ENCODE results near the gene DCANP1.
A peak's percentile ranks its signal among the peaks of the same experiment; 100 is the strongest.

The DCANP1 gene

DNA sequence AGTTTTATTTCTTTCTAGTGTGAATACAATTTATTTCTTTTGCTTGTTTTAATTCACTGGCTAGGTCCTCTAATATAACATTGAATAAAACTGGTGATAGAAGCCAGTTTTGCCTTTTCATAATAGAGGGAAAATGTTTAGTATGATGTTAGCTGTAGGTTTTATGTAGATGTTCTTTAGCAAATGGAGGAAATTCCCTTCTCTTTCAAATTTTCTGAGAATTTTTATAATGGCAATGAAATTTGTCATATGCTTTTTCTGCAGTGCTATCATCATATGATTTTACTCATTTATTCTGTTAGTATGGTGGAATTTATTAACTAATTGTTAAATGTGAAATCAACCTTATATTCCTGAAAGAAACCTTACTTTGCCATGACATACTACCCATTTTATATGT, 30.1 kb downstream of the DCANP1 start:
- DNase-seq = no peak

DNA sequence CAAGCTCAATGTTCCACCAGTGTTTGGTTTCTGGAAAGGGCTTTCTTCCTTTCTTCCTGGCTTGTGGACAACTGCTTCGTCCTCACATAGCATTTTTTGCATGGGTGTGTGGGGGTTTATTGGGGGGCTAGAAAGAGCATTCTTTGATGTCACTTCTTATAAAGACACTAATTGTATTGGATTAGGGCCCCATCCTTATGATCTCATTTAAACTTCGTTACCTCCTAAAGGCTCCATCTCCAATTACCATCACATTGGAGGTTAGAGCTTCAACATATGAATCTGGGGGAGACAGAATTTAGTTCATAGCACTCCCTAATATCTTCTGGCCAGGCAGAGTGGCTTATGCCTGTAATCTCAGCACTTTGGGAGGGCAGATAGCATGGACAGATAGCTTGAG, 42.1 kb downstream of the DCANP1 start:
- no peak for DNase-seq

DNA sequence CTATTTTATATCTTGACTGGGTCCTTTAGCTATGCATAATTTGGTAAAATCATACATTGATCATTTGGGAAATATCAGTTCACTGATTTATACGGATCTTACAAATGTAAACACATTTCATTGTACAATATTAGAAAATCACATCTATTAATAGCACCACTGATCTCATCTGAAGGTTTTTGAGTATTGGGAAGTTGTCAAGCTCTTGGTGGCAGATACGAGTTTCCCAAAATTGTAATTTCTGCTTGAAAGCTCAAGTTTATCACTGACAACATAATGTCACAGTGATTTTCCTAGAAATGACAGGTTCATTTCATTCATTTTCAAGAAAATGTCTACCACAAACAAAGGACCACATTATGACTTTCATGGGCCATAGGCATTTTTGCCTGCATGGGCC, 45.1 kb downstream of the DCANP1 start:
- no peak for DNase-seq

DNA sequence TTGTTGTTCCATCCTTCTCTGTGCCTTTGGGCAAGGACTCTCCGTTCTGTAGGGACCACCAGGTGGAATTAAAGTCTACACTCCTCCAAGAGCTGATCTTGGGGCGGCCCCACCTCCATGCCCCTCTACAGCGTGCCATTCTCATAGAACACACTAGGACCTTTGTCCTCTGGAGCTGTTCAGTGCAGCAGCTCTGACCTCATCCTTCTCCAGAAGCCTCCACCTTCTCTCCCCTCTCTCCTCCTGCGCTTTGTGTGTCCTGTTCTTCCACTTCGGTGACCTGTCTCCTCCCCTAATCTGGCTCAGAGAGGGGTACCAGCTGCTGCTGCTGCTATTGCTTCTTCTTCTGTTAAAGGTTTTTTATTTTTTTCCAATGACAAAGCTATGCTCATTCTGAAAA, 46.3 kb downstream of the DCANP1 start:
- DNase-seq = no peak

DNA sequence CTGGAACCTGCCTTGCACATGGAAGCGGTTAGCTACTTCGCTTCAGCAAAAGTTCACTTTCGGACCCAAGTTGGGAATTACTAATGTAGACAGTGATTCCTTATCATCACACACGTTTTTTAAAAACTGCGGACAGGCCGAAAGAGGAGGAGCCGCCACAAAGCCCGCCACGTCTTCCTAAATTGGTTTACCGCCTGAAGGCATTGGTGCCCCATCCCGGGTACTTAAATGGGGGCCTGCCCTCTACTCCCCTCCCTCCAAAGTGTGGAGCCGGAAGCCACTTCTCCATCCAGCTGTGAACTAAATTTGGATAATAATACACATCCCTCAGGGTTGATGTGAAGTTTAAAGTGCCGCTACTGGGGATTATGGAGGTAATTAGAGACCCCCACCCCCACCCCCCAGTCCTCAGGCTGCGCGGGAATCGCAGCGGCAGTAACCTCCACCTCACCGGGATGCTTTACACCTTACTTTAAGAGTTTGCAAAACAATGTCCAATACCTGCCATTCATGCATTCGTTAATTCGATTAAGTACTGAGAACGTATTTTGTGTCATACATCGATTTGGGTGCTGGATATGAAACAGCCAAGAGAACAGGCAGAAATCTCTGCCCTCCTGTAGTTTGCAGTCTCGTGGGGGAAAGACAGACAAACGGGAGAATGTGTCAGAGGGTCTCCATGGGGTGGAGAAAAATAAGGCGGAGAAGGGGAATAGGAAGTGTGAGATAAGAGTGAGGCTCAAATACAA, 47.2 kb downstream of the DCANP1 start:
- DNase-seq = no peak

DNA sequence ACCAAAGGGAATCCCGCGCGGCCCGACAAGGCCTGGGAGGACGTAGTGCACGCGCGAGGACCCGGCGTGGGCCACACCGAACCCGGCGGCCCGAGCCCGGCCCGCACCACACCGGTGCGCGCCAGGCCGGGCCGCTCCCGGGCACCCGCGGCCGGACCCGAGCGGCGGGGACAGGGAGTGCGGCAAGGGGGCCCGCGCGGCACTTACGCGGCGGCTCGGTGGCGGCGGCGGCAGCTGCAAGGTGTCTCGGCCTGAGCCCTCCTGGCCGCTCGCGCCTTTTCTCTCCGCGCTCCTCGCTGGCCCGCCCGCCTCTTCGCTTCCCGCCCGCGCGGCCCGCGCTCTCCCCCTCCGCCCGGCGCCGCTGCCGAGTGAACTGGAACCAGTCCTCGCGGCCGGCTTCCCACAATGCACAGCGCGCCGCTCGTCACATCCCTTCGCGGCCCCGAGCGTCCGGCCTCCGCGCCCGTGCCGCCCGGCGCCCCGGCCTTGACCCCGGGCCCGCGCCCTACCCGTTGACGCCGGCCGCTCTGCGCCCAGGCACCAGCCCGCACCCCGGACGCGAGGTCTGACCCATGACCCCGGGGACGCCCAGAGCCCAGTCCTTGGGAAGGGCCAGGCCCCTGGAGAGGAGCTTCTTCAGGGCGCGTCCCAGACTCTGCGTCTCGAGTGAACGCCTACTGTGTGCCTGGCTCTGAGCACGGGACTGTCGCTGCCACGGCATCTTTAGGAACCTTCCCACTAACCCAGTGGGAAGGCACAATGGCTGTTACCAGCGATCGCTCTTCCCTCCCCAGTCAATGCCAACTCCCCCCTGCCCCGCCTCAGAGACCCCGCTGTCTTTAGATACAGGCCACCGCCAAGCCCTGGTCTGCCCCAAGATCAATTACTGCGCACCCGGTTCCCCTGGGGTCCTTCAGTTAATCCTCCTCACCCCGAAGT, 48.0 kb downstream of the DCANP1 start, which contains the start of gene MACROH2A1:
TSS of gene MACROH2A1 (minus strand) at position 377 of the 939 bp plus-strand sequence. CDS start 10,138 bp downstream, outside the sequence.
- DNase-seq = peak; percentile 10

DNA sequence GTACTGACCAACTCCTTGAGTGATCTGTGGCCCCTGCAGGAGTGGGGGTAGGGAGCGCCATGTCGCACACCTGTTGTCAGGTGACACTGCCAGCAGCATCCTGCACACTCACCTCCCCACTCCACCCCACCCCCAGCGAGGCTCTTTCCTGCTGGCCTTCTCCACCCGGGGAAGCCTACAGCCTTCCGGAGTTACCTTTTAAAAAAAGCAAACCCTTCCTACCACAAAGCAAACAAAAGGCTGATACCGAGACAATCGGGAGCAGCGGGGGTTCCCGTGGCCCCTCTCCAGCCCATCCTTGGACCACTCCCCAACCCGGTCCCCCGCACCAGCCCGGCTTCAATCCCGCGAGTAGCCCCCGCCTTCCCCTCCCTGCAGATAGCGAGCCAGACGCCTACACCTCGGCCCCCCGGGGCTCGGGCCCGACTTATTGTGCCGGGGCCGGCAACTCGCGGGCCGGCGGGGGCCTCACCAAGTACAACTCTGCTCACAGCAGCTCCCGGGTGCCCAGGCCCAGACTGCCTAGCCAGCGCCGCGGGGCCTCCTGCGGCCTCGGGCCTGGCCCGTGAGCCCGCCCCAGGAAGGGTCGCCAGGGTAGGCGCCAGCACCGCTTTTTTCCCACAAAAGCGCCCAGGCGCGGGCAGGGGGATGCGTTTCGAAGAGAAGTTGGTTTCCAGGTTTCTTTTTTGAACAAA, 48.8 kb downstream of the DCANP1 start:
- DNase-seq = peak; percentile 17

DNA sequence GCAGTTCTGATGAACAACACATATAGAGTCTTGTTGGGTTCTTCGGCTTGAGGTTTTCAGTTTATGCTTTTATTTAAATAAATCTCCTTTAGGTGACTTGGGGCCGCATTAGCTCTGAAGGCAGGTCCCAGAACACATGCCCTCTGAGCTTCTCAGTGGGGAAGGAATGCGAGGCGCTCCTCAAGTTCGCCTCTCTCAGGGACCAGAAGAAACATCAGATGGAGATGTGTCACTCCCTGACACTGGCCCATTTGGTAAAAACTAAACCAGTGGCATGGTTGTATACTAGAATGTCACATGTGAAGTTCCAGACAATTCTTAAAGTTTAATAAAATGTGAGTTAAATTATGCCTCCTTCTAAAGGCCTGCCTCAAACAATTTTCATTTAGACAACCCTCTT, 50.1 kb downstream of the DCANP1 start:
- no peak for DNase-seq

DNA sequence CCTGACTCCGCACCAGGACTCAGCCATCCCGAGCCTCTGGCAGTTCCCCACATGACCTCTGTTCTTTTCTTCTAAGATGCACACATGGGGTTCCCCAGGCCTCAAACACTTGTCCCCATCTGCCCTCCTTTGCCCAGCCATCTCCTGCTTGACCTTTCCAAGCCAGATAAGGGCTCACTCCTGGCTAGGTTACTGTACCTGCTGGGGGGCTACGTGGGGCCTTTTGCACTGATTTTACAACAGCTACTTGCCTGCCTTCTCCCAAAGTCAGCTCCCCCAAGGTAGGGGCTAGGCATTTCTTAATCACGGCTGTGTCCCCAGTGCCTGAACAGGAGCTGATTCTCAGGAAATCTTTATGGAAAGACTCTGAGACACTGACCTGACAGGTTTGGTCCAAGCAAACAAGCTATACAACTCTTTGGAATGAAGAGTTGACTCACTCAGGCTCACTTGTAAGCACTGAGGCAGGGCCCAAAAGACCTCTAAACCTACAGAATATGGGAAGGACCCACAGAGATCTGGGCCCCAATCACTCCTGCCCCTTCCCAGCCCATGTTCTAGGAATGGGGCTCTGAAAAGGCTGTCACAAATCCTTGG, 50.6 kb downstream of the DCANP1 start:
- no peak for DNase-seq

DNA sequence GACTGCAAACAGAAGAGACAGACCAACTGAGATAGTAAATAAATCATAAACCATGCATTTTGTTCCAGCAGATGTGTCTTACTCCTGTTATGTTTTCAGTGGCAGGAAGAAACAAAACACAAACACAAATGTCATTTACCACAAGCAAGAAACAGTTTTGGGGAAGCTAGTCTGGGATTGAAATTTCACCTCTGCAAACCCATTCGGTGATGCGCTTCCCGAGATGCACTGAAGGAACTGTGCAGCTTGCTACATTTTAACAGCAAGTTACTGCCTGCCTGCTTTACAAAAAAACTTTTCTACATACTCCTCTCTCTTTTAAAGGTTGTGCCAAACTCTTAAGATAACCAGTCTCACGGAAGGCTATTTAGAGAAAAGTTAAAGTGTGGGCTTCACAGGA, 51.3 kb downstream of the DCANP1 start:
- DNase-seq = no peak

DNA sequence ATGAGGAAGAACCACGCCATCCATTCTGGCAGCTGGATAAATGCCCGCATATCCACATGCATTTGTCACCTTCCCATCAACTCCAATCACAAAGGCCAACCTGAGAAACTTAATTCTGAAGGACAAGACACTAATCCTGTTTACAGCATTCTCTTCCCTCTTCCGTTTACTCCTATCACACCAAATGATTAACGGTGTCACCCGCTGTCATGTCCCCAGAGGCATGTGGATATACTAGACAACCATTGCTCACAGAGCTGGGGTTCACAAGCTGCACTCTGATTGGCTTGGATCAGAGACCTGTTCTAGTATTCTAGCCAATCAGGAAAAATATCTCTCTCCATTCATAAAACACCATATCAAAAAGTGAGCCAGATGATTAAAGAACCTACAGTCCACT, 51.7 kb downstream of the DCANP1 start:
- no peak for DNase-seq

All from NCI-H526 treated with DMSO at 0.1 percent for 48 hours (cell line).